Measurements from ENCODE around the gene PRND. TPM values are rescaled to one million over a fixed set of nuclear protein-coding genes. Genes with fewer than 3 reads are reported as not detected.

Gene PRND
- polyA plus RNA-seq, 1 donor (not counting 4 experiments of a cell fraction or from before 2014, with no cell fraction given), result not detected

GRCh38 chr20:4720977-4721349 is 746 bp upstream of the PRND start:
- Histone ChIP-seq H3K36me3 (ENCODE audit: control insufficient read depth in 2 of 2, extremely low read depth in 1 of 2, insufficient read depth in 2 of 2, low read length in 2 of 2) (no peaks in the 10 kb centered on the region), H3K4me3 (ENCODE audit: control insufficient read depth in 2 of 3, extremely low read depth in 1 of 3, insufficient read depth in 2 of 3, low read depth in 1 of 3, low read length in 3 of 3) (peak overlapping the region in 1 of 3 experiments; percentile 43), H3K79me2 (ENCODE audit: control insufficient read depth, insufficient read depth, low read length) (no peaks in the 10 kb centered on the region), H3K4me2 (ENCODE audit: control insufficient read depth, extremely low read depth, insufficient read depth, low read depth, low read length) (peak overlapping the region; percentile 67), H3K27ac (ENCODE audit: control insufficient read depth, insufficient read depth, low read length) (no peak overlapping the region), H2AFZ (ENCODE audit: control insufficient read depth, low read length) (peak overlapping the region; percentile 54), H3K9ac (ENCODE audit: control insufficient read depth, extremely low read depth, insufficient read depth, low read length) (no peak overlapping the region), H4K20me1 (ENCODE audit: control insufficient read depth, extremely low read depth, insufficient read depth, low read length) (no peaks in the 10 kb centered on the region), H3K4me1 (ENCODE audit: control insufficient read depth, extremely low read depth, insufficient read depth, low read length) (peaks cover 3% of the 10 kb centered on the region), H3K9me1 (ENCODE audit: control insufficient read depth, extremely low read depth, insufficient read depth, low read length) (no peaks in the 10 kb centered on the region), H3K9me3 (ENCODE audit: control insufficient read depth, low read depth, low read length) (no peaks in the 10 kb centered on the region), H3K27me3 (ENCODE audit: control insufficient read depth, extremely low read depth, insufficient read depth, low read length) (peaks cover 4% of the 10 kb centered on the region)
- DNase-seq (ENCODE audit: low read depth, low spot score), result no peak
- no peak for TF ChIP-seq CTCF (optimal IDR thresholded peaks at IDR 0.05 in 1 of 3, IDR thresholded peaks at IDR 0.05 in 1 of 3, conservative IDR thresholded peaks at IDR 0.05 in 1 of 3; ENCODE audit: extremely low read depth in 1 of 3, insufficient read depth in 2 of 3, low read length in 3 of 3)
- no peak for TF ChIP-seq EZH2 (IDR thresholded peaks at IDR 0.05; ENCODE audit: low read length)
- FAIRE-seq, result no peak
- dilution Hi-C loops (cut with MboI; ENCODE audit: extremely low pct_ligation_motif_present, low sequenced_read_pairs), result no loop called here

- FAIRE-seq, result no peak
- dilution Hi-C loops (cut with MboI; ENCODE audit: extremely low pct_ligation_motif_present, low sequenced_read_pairs), result no loop called here
- Histone ChIP-seq H3K9ac (ENCODE audit: control insufficient read depth, extremely low read depth, insufficient read depth, low read length) (no peak overlapping the region), H3K27me3 (ENCODE audit: control insufficient read depth, extremely low read depth, insufficient read depth, low read length) (peaks cover 4% of the 10 kb centered on the region), H2AFZ (ENCODE audit: control insufficient read depth, low read length) (no peak overlapping the region), H3K27ac (ENCODE audit: control insufficient read depth, insufficient read depth, low read length) (no peak overlapping the region), H3K4me2 (ENCODE audit: control insufficient read depth, extremely low read depth, insufficient read depth, low read depth, low read length) (no peak overlapping the region), H3K36me3 (ENCODE audit: control insufficient read depth in 2 of 2, extremely low read depth in 1 of 2, insufficient read depth in 2 of 2, low read length in 2 of 2) (no peaks in the 10 kb centered on the region), H3K9me1 (ENCODE audit: control insufficient read depth, extremely low read depth, insufficient read depth, low read length) (no peaks in the 10 kb centered on the region), H3K79me2 (ENCODE audit: control insufficient read depth, insufficient read depth, low read length) (no peaks in the 10 kb centered on the region), H3K4me1 (ENCODE audit: control insufficient read depth, extremely low read depth, insufficient read depth, low read length) (peaks cover 6% of the 10 kb centered on the region), H3K9me3 (ENCODE audit: control insufficient read depth, low read depth, low read length) (no peaks in the 10 kb centered on the region), H3K4me3 (ENCODE audit: control insufficient read depth in 2 of 3, extremely low read depth in 1 of 3, insufficient read depth in 2 of 3, low read depth in 1 of 3, low read length in 3 of 3) (no peak overlapping the region), H4K20me1 (ENCODE audit: control insufficient read depth, extremely low read depth, insufficient read depth, low read length) (no peaks in the 10 kb centered on the region)
- TF ChIP-seq CTCF (optimal IDR thresholded peaks at IDR 0.05 in 1 of 3, IDR thresholded peaks at IDR 0.05 in 1 of 3, conservative IDR thresholded peaks at IDR 0.05 in 1 of 3; ENCODE audit: extremely low read depth in 1 of 3, insufficient read depth in 2 of 3, low read length in 3 of 3), result no peak
- TF ChIP-seq EZH2 (IDR thresholded peaks at IDR 0.05; ENCODE audit: low read length), result no peak
- DNase-seq (ENCODE audit: low read depth, low spot score), result no peak
These were observed 862 bp downstream of the PRND start for GRCh38 chr20:4722571-4722970.
